Left lung (tissue), 10 donors: ENCODE data around the gene OAS2. TPM values are rescaled to one million over a fixed set of nuclear protein-coding genes. Genes with fewer than 3 reads are reported as not detected.

Experiments used
- ATAC-seq: fragments of 200-7000 bp; cut with Tn5 transposase; one replicate; pipeline ENCODE4 v1.9.1; 2020; ENCODE audit warnings: moderate library complexity
- DNase-seq, 4 donors: peaks; one replicate each; pipeline ENCODE4 v3.0.0-alpha.2; 2013 to 2020
- H3K27ac ChIP-seq, 2 donors: fragments of 200-600 bp; sonication (generic) in 1 of 2; one replicate each; pipeline versions ENCODE4 v1.5.0 to v1.8.0; 2020 to 2021
- H3K27me3 ChIP-seq, 2 donors: fragments of 200-600 bp; sonication (generic) in 1 of 2; one replicate each; pipeline versions ENCODE4 v1.5.0 to v1.8.0; 2020 to 2021
- H3K36me3 ChIP-seq, 2 donors: fragments of 200-600 bp; sonication (generic) in 1 of 2; one replicate each; pipeline versions ENCODE4 v1.5.0 to v1.8.0; 2020 to 2021
- H3K4me1 ChIP-seq, 2 donors: fragments of 200-600 bp; one replicate each; pipeline ENCODE4 v1.8.0; 2021
- H3K4me3 ChIP-seq, 2 donors: fragments of 200-600 bp; sonication (generic) in 1 of 2; one replicate each; pipeline versions ENCODE4 v1.5.0 to v1.8.0; 2020 to 2021; ENCODE audit warnings: mild to moderate bottlenecking in 1 of 2
- H3K9me3 ChIP-seq, 2 donors: fragments of 200-600 bp; sonication (generic) in 1 of 2; one replicate each; pipeline versions ENCODE4 v1.5.0 to v1.8.0; 2020 to 2021
- intact Hi-C, 2 donors: fragments of 100-400 bp; cut with DNase I; formaldehyde crosslinking; loops; one replicate each; pipeline versions ENCODE4 v1.11.2 to v1.14.2; 2022
- polyA plus RNA-seq, 6 donors: library from polyadenylated mRNA; unstranded; fragments of 120-200 nt; gene quantifications; one replicate each; pipeline ENCODE4 v1.2.1, GENCODE V29; 2013; ENCODE audit not compliant: insufficient read length in 6 of 6
- total RNA-seq, 2 donors: library from RNA; stranded (reverse); fragmentation: NEBNext Ultra II Directional; extraction: Animal tissue kit (Norgen Biotek cat#: 25700); gene quantifications; one replicate each; pipeline ENCODE4 v1.2.1, GENCODE V29; 2021
- TF ChIP-seq, protein P1 (sequence below), 2 donors: fragments of 200-600 bp; sonication (generic) in 1 of 2; IDR thresholded peaks; one replicate each; pipeline versions ENCODE4 v1.5.0 to v1.8.0; 2021; ENCODE audit warnings: antibody characterized with exemption in 2 of 2
- donor health status: DM: no; HTN: yes; CAD: no.
- donor health status: DM: no; HTN: no; CAD: no.

The OAS2 gene
- total and polyA plus RNA-seq, 8 donors = 5.5 to 35.3 (median 10.3) TPM

DNA sequence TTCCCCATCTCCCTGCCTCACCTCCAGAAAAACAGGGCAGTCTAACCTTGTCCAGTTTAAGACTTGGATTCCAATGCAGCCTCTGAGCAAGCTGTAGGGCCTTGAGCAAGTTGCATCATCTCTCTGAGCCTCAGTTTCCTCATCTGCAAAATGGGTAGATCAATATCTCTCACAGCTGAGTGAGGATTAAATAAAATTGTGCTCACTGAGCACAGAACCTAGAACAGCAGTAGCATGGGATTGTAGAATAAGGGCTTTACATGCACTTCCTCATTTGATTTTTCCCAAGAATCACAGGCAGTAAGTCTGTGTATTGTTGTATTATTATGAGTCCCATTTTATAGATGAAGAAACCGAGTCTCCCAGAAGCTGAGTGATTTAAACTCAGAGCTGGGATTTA lies 80.2 kb downstream of the OAS2 start:
- Histone ChIP-seq H3K9me3 (no peaks in the 10 kb centered on the region), H3K27me3 (peaks cover 29 to 75% of the 10 kb centered on the region in 2 donors), H3K36me3 (no peaks in the 10 kb centered on the region), H3K27ac (no peak overlapping the region), H3K4me3 (no peak overlapping the region), H3K4me1 (peaks cover 4 to 13% of the 10 kb centered on the region in 2 donors)
- ATAC-seq (no peak), DNase-seq (no peak)
- TF ChIP-seq, protein P1, sequence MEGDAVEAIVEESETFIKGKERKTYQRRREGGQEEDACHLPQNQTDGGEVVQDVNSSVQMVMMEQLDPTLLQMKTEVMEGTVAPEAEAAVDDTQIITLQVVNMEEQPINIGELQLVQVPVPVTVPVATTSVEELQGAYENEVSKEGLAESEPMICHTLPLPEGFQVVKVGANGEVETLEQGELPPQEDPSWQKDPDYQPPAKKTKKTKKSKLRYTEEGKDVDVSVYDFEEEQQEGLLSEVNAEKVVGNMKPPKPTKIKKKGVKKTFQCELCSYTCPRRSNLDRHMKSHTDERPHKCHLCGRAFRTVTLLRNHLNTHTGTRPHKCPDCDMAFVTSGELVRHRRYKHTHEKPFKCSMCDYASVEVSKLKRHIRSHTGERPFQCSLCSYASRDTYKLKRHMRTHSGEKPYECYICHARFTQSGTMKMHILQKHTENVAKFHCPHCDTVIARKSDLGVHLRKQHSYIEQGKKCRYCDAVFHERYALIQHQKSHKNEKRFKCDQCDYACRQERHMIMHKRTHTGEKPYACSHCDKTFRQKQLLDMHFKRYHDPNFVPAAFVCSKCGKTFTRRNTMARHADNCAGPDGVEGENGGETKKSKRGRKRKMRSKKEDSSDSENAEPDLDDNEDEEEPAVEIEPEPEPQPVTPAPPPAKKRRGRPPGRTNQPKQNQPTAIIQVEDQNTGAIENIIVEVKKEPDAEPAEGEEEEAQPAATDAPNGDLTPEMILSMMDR (IDR thresholded peaks at IDR 0.05) = no peak
- intact Hi-C loops = no loop called here

DNA sequence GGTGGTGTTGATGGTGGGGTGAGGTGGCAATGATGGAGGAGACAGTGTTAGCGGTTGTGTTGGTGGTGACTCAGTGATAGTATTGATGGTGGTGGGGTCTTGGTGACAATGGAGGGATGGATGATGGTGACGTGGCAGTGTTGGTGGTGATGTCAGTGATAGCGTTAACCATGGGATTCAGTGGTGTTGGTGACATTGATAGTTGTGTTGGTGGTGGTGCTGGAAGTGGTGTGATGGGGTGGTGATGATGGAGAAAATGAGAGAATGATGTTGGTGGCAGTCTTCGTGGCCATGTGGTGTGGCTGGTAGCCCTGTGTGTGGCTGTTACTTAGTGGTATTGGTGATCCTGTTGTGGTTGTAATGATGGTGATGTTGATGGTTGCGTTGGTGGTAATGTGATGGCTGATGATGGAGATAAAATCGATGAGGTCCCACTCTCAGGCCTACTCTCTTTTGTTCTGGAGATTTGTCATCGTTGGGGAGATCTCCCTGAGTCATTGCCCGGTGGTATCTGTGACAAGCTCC lies 80.8 kb downstream of the OAS2 start:
- Histone ChIP-seq H3K27ac (no peak overlapping the region), H3K36me3 (no peaks in the 10 kb centered on the region), H3K4me3 (no peak overlapping the region), H3K9me3 (no peaks in the 10 kb centered on the region), H3K27me3 (peaks cover 29 to 81% of the 10 kb centered on the region in 2 donors), H3K4me1 (peaks cover 4 to 13% of the 10 kb centered on the region in 2 donors)
- DNase-seq = no peak
- TF ChIP-seq, protein P1 (IDR thresholded peaks at IDR 0.05) = no peak
- intact Hi-C loops = no loop called here
- no peak for ATAC-seq

DNA sequence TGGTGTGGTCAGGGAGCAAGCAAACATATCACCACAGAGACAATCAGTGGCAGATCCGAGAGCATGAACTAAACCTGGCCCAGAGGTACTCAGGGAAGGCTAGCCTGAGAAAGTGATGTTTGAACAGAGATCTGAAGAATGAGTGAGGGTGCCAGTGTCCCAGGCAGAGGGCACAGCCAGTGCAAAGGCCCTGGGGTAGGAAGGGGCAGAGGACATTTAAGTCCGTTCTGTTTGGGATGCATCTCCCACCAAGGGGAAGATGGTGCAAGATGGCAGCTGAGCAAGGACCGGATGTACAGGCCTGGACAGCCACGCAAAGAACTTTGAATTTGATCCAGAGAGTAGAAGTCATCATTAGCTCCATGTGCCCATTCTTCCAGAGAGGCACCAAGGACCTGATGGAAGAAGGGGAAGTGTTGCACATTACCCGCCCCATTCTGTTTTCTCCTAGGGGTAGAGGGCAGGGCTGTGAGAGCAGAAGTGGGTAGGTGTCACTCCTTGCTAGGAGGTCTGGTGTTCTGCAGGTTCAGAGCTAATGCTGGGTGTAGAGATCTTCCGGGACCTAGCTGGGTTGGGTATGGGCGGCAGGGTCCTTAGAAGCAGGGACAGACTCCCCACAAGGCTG lies 82.1 kb downstream of the OAS2 start:
- H3K36me3 ChIP-seq = no peaks in the 10 kb centered on the region
- DNase-seq = no peak
- no peak overlapping the region for H3K27ac ChIP-seq
- peaks cover 29 to 81% of the 10 kb centered on the region in 2 donors for H3K27me3 ChIP-seq
- no peak for ATAC-seq
- H3K4me1 ChIP-seq = peaks cover 4 to 13% of the 10 kb centered on the region in 2 donors
- TF ChIP-seq, protein P1 (IDR thresholded peaks at IDR 0.05) = no peak
- H3K4me3 ChIP-seq = no peak overlapping the region
- H3K9me3 ChIP-seq = no peaks in the 10 kb centered on the region
- intact Hi-C loops = no loop called here

DNA sequence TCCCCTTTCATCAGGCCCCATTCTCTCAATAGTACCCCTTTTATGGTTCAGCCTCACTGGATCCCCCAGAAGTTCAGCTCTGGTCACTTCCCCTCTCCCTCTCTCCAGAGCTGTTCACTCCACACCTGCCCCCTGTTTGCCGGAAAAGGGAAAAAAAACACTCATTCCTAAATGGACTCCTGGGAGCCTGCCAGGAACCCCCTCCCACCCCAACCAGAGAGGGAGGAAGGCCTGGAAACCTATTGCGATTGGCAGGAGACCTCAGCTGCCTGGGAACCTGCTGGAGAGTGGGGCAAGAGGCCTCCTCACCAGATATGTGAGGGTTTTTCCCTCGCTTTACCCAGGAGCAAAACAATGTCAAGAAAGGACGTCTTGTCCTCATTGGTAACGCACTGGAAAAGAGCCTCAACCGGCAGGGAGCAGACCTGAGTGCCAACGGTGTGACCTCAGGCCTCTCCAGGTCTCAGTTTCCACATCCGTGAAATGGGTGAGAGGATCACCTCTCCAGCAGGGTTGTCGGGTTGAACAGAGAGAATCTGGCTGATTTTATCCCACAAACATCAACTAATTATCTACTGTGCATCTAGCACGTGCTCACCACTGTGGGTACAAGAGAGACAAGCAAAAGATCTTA lies 82.9 kb downstream of the OAS2 start:
- H3K27me3 ChIP-seq = peaks cover 22 to 80% of the 10 kb centered on the region in 2 donors
- TF ChIP-seq, protein P1 (IDR thresholded peaks at IDR 0.05) = no peak
- intact Hi-C loops = no loop called here

More for the DNA sequence above, 82.9 kb downstream of the OAS2 start:
- Histone ChIP-seq H3K36me3 (no peaks in the 10 kb centered on the region), H3K4me3 (no peak overlapping the region), H3K4me1 (peaks cover 4 to 13% of the 10 kb centered on the region in 2 donors), H3K9me3 (no peaks in the 10 kb centered on the region), H3K27ac (no peak overlapping the region)
- no peak for DNase-seq
- ATAC-seq = no peak

Other genes starting within 250 kb of the OAS2 start
- gene RPH3A, start 186.8 kb upstream of the OAS2 start, total RNA-seq = under 1 TPM in 1 of 2 donors, not detected in 1; 0.20 TPM
- under 1 TPM in 4 of 6 donors, not detected in 2; 0.15 to 0.27 (median 0.16) TPM for gene RPH3A, start 186.8 kb upstream of the OAS2 start, polyA plus RNA-seq
- 10 to 100 TPM; 25.7 to 48.3 TPM for gene OAS1, start 71.6 kb upstream of the OAS2 start, total RNA-seq
- 1 to 10 TPM; 3.3 to 6.6 (median 4.7) TPM for gene OAS1, start 71.6 kb upstream of the OAS2 start, polyA plus RNA-seq
- 10 to 100 TPM; 35.8 to 47.5 TPM for gene OAS3, start 40.0 kb upstream of the OAS2 start, total RNA-seq
- gene OAS3, start 40.0 kb upstream of the OAS2 start, polyA plus RNA-seq = 10 to 100 TPM; 11.4 to 19.4 (median 16.6) TPM
- gene DTX1, start 78.2 kb downstream of the OAS2 start, total RNA-seq = 1 to 10 TPM in 1 of 2 donors, under 1 TPM in 1; 0.70 to 3.8 TPM
- 1 to 10 TPM; 3.6 to 6.3 (median 5.0) TPM for gene DTX1, start 78.2 kb downstream of the OAS2 start, polyA plus RNA-seq
- gene RASAL1, start 157.2 kb downstream of the OAS2 start, total RNA-seq = under 1 TPM; 0.17 to 0.24 TPM
- under 1 TPM; 0.16 to 0.46 (median 0.25) TPM for gene RASAL1, start 157.2 kb downstream of the OAS2 start, polyA plus RNA-seq
- 1 to 10 TPM in 1 of 2 donors, not detected in 1; 4.3 TPM for gene CFAP73, start 171.2 kb downstream of the OAS2 start, total RNA-seq
- gene CFAP73, start 171.2 kb downstream of the OAS2 start, polyA plus RNA-seq = 1 to 10 TPM in 5 of 6 donors, under 1 TPM in 1; 0.66 to 5.4 (median 3.5) TPM
- gene DDX54, start 207.0 kb downstream of the OAS2 start, total RNA-seq = 10 to 100 TPM; 42.0 to 61.1 TPM
- 10 to 100 TPM; 47.9 to 73.6 (median 62.9) TPM for gene DDX54, start 207.0 kb downstream of the OAS2 start, polyA plus RNA-seq
- gene RITA1, start 207.2 kb downstream of the OAS2 start, total RNA-seq = 10 to 100 TPM; 16.7 to 17.3 TPM
- 10 to 100 TPM in 4 of 6 donors, 1 to 10 TPM in 2; 9.1 to 14.4 (median 10.9) TPM for gene RITA1, start 207.2 kb downstream of the OAS2 start, polyA plus RNA-seq
- gene TPCN1, start 242.9 kb downstream of the OAS2 start, total RNA-seq = 10 to 100 TPM; 39.6 to 54.1 TPM
- gene TPCN1, start 242.9 kb downstream of the OAS2 start, polyA plus RNA-seq = 10 to 100 TPM; 24.7 to 41.5 (median 34.3) TPM